Measurements from ENCODE around the gene ZNF611. TPM values are rescaled to one million over a fixed set of nuclear protein-coding genes. Genes with fewer than 3 reads are reported as not detected.
A peak's percentile ranks its signal among the peaks of the same experiment; 100 is the strongest.
"Not testable (repeated sequence)": the region's sequence is repeated elsewhere in the genome, so short reads cannot be mapped to it uniquely, and the experiment has no call there.

The ZNF611 gene
- 10 to 100 TPM in 5 of 12 donors, 1 to 10 TPM in 6, not detected in 1; 6.1 to 26.3 (median 9.6) TPM for polyA plus RNA-seq (ENCODE audit: insufficient read length in 12 of 12)
- long read RNA-seq, donor 1, full-length matches to known transcripts, result 1 of 1 reads
- long read RNA-seq, donor 1, partial matches to known transcripts, result 0 of 1 reads
- long read RNA-seq, donor 1, other reads (novel, unspliced or antisense), result 0 of 1 reads
- long read RNA-seq, donor 2, result 0 reads
- long read RNA-seq, donor 3, result 0 reads
- long read RNA-seq, donor 4, result 0 reads
- long read RNA-seq, donor 5, result 0 reads
- long read RNA-seq, donor 6, full-length matches to known transcripts, result 1 of 1 reads
- long read RNA-seq, donor 6, partial matches to known transcripts, result 0 of 1 reads
- long read RNA-seq, donor 6, other reads (novel, unspliced or antisense), result 0 of 1 reads
- long read RNA-seq, donor 7, result 0 reads
- long read RNA-seq, donor 8, full-length matches to known transcripts, result 1 of 1 reads
- long read RNA-seq, donor 8, partial matches to known transcripts, result 0 of 1 reads
- long read RNA-seq, donor 8, other reads (novel, unspliced or antisense), result 0 of 1 reads
- long read RNA-seq, donor 9, full-length matches to known transcripts, result 1 of 1 reads
- long read RNA-seq, donor 9, partial matches to known transcripts, result 0 of 1 reads
- long read RNA-seq, donor 9, other reads (novel, unspliced or antisense), result 0 of 1 reads
- long read RNA-seq, donor 10, result 0 reads
- long read RNA-seq, donor 11, result 0 reads

- peak; percentile 97 for DNase-seq
Measured at GRCh38 chr19:52734893-52735661, at the start of gene ZNF611. TSS of gene ZNF611 (minus strand) at chr19:52735044. CDS start at chr19:52715894, 19,150 bp downstream.

DNA sequence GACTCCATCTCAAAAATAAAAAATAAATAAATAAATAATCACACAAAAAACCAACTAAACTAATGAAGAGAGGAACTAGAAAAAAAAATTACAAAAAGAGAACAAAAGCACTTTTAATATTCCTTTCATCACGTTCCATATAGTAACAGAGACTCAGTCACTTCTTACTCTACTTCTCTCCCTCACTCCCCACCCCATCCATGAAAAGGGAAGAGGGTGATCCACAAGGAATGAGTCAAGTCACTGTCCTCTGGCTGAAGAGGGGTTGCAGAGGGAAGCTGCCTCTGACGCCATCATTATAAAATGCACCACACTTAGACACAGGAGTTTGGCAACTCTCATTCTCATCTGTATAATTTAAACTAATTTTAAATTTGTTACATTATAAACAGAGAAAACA lies 48.0 kb upstream of the ZNF611 start:
- not testable (repeated sequence) for DNase-seq

DNA sequence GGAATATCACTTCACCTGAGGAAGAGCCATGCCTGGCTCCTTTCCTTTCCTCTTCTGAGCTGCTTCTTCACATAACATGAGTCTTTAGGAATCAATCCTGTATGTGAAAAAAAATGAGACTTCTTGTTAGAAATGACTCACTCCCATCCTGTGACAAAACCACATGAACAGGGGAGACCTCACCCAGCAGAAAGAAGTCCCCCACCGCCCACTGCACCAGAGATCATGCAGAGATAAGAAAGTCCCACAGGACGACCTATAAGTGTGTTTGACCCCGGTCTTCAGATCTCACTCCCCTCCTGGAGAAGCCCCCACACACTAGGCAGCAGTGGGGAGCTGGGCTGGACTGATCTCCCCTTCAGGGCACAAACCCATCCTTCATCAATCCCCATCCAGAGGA lies 44.0 kb upstream of the ZNF611 start:
- no peak for DNase-seq

DNA sequence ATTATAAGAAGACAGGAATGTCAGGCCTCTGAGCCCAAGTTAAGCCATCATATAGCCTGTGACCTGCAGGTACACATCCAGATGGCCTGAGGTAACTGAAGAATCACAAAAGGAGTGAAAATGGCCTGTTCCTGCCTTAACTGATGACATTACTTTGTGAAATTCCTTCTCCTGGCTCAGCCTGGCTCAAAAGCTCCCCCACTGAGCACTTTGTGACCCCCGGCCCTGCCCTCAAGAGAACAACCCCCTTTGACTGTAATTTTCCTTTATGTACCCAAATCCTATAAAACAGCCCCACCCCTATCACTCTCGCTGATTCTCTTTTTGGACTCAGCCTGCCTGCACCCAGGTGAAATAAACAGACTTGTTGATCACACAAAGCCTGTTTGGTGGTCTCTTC lies 21.6 kb upstream of the ZNF611 start:
- not testable (repeated sequence) for DNase-seq

DNA sequence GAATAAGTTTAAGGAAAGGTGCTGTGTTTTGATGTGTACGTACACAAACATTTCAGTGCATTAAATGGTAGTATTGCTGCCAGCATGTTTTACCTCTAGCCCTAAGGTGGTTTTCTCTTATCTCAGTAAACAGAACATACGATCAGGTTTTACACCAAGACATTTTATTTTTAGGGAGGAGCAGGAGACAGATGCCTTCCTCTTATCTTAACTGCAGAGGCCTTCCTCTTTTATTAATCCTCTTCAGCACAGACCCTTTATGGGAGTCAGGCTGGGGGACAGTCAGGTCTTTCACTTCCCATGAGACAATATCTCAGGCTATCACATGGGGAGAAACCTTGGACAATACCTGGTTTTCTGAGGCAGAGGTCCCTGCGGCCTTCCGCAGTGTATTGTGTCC lies 14.9 kb upstream of the ZNF611 start:
- DNase-seq, result no peak

DNA sequence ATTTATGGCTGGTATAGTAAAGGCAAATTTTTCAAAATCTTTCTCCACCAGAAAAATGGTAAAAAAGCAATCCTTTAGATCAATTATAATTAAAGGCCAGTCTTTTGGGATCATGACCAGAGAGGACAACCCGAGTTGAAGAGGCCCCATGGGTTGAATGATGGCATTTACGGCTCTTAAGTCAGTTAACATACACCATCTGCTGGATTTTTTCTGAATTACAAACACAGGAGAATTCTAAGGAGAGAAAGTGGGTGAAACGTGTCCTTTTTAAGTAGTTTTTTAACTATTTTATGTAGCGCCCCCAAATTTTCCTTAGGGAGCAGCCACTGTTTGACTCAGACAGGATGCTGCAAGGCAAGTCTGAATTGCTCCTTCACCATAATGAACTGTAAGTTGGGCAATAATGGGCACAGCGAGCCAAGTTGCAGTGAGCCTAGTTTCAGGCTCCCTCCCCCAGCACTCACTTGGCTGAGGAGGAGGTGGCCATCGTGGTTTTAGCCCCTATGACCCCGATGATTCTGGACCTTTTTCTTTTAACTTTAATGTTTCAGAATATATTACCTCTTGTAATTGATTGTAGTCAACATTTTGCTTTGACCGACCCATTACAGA lies 13.6 kb upstream of the ZNF611 start:
- peak; percentile 26 for DNase-seq

DNA sequence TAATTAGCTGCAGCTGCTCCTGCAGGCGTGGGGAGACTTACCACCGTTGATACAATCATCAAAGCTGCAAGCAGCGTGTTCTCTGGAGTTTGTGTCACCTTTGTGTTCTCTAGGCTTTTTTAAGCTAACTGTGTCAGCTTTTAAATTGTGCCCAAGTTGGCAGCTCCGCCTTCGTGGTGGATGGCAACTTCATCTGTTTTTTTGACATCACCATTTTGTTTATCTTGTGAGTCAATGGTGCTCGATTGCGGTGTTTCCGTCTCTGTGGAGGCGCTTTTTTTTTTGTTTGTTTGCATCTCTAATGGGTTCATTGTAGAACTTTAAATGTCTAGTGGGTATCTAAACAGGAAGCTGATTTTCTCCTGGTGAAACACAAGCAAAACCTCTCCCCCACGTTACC lies 11.1 kb upstream of the ZNF611 start:
- not testable (repeated sequence) for DNase-seq

GRCh38 chr19:52743091-52743490 lies 8.2 kb upstream of the ZNF611 start:
- no peak for DNase-seq

- DNase-seq, result no peak
Measured at GRCh38 chr19:52742516-52742915, 7.7 kb upstream of the ZNF611 start.

DNA sequence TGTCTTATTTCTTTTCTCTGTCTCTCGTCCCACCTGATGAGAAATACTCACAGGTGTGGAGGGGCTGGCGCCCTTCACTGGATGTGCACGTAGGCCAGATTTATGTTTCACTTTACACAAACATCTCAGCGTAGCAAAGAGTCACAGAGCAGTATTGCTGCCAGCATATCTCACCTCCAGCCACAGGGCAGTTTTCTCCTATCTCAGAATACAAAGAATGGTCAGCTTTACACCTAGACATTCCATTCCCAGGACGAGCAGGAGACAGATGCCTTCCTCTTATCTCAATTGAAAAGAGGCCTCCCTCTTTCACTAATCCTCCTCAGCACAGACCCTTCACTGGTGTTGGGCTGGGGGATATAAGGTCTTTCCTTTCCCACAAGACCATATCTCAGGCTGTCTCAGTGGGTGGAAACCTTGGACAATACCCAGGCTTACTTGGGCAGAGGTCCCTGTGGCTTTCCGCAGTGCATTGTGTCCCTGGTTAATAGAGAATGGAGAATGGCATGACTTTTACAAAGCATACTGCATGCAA lies 7.2 kb upstream of the ZNF611 start:
- no peak for DNase-seq

- DNase-seq, result not testable (repeated sequence)
Measured at GRCh38 chr19:52741371-52741770, 6.5 kb upstream of the ZNF611 start.

- DNase-seq, result no peak
Measured at GRCh38 chr19:52739576-52739975, 4.7 kb upstream of the ZNF611 start.

DNA sequence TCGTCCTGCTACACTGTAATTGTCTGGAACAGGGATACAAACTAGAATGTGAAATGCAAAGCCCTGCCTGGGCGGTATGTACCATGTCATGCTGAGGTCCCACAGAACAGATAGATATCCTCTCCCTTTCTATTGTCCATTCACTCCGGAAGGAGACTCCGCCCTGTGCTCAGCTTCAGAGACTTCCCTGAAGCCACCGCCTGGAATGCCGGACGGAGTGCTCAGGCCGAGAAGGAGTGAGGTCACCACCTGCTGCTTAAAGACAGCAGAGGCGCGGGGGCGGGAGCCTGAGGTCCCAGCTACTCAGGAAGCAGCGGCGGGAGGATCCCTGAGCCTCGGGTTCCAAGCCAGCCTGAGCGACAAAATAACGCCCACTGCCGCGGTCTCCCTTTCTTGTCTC lies 890 bp upstream of the ZNF611 start:
- DNase-seq, result peak; percentile 63

- DNase-seq, result no peak
Measured at GRCh38 chr19:52734331-52734892, 432 bp downstream of the ZNF611 start.

DNA sequence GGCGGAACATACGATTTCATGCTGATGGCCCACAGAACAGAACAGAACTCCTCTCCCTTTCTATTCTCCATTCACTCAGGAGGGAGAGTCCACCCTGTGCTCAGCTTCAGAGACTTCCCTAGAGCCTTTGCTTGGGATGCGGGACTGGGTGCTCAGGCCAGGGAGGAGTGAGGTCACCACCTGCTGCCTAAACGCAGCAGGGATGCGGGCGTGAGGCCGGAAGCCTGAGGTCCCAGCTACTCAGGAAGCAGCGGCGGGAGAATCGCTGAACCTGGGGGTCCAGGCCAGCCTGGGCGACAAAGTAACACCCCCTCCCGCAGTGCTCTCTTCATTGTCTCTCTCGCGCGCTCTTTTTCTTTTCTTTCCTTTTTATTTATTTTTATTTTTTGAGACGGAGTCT lies 8.8 kb downstream of the ZNF611 start:
- DNase-seq, result not testable (repeated sequence)

DNA sequence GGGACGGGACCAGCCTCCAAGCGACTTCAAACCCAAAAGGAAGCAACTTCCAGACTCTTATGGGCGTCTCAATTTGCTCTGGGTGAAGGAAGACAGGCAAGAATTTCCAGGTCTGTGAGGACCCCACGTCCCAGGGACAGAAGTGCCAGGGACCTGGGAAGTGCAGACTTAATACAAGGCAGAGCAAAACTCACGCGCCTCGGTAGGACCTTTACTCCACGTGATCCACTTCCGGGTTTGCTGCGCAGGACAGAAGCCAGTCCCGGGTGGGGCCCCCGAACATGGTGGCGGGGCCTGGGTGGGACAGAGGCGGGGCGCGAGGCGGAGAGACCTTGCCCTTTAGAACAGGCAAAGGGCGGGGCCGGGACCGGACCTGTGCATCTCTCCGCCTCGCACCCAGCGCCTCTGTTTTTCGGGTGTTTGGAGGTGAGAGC lies 9.3 kb downstream of the ZNF611 start:
- no peak for DNase-seq

DNA sequence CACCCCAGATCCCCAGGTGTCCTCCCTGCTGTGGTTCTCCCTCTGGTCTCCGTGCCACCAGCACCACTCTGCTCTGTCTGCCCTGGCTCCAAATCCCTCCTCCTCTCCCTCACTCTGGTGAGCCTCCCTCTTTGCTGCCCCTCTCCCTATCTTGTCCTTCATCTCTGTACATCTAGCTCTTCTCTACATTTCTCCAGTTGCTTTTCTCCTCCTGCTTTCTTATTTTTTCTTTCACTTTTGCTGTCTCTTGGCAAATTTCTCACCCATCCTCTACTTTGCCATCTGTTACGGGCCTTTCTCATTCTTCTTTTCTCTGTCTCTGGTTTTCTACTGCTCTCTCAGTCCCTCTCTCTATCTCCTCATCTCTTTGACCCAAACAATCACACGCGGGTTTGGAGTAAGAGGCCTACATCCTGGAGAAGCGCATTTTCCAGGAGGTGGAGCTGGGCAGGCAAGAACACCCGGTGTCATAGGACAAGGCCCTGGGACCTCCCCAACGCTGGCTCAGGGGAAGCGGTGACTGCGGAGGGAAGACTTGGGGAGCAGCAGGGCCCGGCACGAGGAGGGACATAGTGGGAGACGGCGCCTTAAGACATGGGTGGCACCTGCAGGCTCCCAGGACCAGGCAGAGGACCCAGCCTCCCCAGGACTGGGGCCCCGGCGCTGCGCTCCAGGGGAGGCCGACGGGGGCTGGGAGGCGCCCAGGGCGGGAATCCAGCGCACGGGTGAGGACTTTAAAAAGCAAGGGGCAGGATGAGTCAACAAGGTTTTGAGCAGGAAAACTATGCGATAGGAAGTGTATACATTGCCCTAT lies 9.9 kb downstream of the ZNF611 start:
- no peak for DNase-seq

- DNase-seq, result not testable (repeated sequence)
Measured at GRCh38 chr19:52723907-52724598, 10.8 kb downstream of the ZNF611 start.

Measured in muscle of arm (tissue), 14 donors.